Measurements from ENCODE around the gene TAF1A. TPM values are rescaled to one million over a fixed set of nuclear protein-coding genes. Genes with fewer than 3 reads are reported as not detected.

TAF1A gene
- total RNA-seq, 1 experiment from 2014 or later, result 14.8 TPM

GRCh38 chr1:222618001-222618879 is 28.5 kb upstream of the TAF1A start, which contains the start of gene MIA3:
Gene MIA3 (plus strand): TSS chr1:222618097. CDS start chr1:222618111, 14 bp downstream.
- 0 out of 2 replicates have a peak, but pooled peaks cover 6% of the 10 kb centered on the region for H3K4me1 ChIP-seq
- DNase-seq, result peak in 1 of 2 experiments; percentile 81
- no peaks in the 10 kb centered on the region for H3K36me3 ChIP-seq (ENCODE audit: control insufficient read depth, insufficient read depth, low read length)
- ChIA-PET POLR2A (no interaction called here), CTCF (interaction anchor here (2.0 kb wide), 1 partner anchor 16 kb away, joined by 6 read pairs; no protein-coding TSS in a partner anchor)
- no peaks in the 10 kb centered on the region for H3K9me3 ChIP-seq
- no peaks in the 10 kb centered on the region for H3K27me3 ChIP-seq (replicated peaks; ENCODE audit: control insufficient read depth, insufficient read depth, low read length)
- Mint-ChIP-seq H3K9me3 (ENCODE audit: unreplicated experiment) (peaks cover 1% of the 10 kb centered on the region), H3K4me3 (ENCODE audit: unreplicated experiment) (peak within 1 kb of the TSS; percentile 85), H3K27ac (ENCODE audit: unreplicated experiment) (peak within 1 kb of the TSS; percentile 78), H3K36me3 (ENCODE audit: insufficient read depth, unreplicated experiment) (peaks cover 19% of the 10 kb centered on the region), H3K4me1 (ENCODE audit: low read depth, unreplicated experiment) (peaks cover 6% of the 10 kb centered on the region), H3K27me3 (ENCODE audit: insufficient read depth, unreplicated experiment) (peaks cover 10% of the 10 kb centered on the region)
- peak within 1 kb of the TSS; percentile 89 for H3K4me3 ChIP-seq (ENCODE audit: low read depth, low read length)
- intact Hi-C loops (cut with micrococcal nuclease; ENCODE audit: unreplicated experiment), result loop anchor here (2.0 kb wide), 1 partner anchor 27 kb away; no protein-coding TSS in a partner anchor
- no TSS peak for BruUV-seq (replicated peaks)
- no peak for TF ChIP-seq CTCF (IDR thresholded peaks at IDR 0.05; ENCODE audit: insufficient read depth in 1 of 2, low read depth in 1 of 2, low read length in 1 of 2, severe bottlenecking in 1 of 2, unreplicated experiment in 1 of 2)

- no peaks in the 10 kb centered on the region for H3K9me3 ChIP-seq
- 0 out of 2 replicates have a peak, but pooled peaks cover 6% of the 10 kb centered on the region for H3K4me1 ChIP-seq
- Mint-ChIP-seq H3K4me3 (ENCODE audit: unreplicated experiment) (peak overlapping the region; percentile 85), H3K4me1 (ENCODE audit: low read depth, unreplicated experiment) (peaks cover 6% of the 10 kb centered on the region), H3K27ac (ENCODE audit: unreplicated experiment) (peak overlapping the region; percentile 78), H3K36me3 (ENCODE audit: insufficient read depth, unreplicated experiment) (peaks cover 14% of the 10 kb centered on the region), H3K27me3 (ENCODE audit: insufficient read depth, unreplicated experiment) (peaks cover 16% of the 10 kb centered on the region), H3K9me3 (ENCODE audit: unreplicated experiment) (peaks cover 9% of the 10 kb centered on the region)
- intact Hi-C loops (cut with micrococcal nuclease; ENCODE audit: unreplicated experiment), result loop anchor here (1.0 kb wide), 2 partner anchors 28 to 152 kb away; partner anchors contain the start of gene TAF1A
- no peaks in the 10 kb centered on the region for H3K36me3 ChIP-seq (ENCODE audit: control insufficient read depth, insufficient read depth, low read length)
- H3K4me3 ChIP-seq (ENCODE audit: low read depth, low read length), result peak overlapping the region; percentile 44
- H3K27me3 ChIP-seq (replicated peaks; ENCODE audit: control insufficient read depth, insufficient read depth, low read length), result no peaks in the 10 kb centered on the region
- BruUV-seq (replicated peaks), result no TSS peak
- no peak for TF ChIP-seq CTCF (IDR thresholded peaks at IDR 0.05; ENCODE audit: insufficient read depth in 1 of 2, low read depth in 1 of 2, low read length in 1 of 2, severe bottlenecking in 1 of 2, unreplicated experiment in 1 of 2)
- POLR2A ChIA-PET, result interaction anchor here (0.6 kb wide), 1 partner anchor 28 kb away, joined by 3 read pairs; the partner anchor contains the start of gene TAF1A
- DNase-seq, result peak; percentile 90 to 94
- CTCF ChIA-PET, result no interaction called here
These were observed 27.7 kb upstream of the TAF1A start for GRCh38 chr1:222617367-222617951.

GRCh38 chr1:222616525-222616924 is 26.8 kb upstream of the TAF1A start:
- no peaks in the 10 kb centered on the region for H3K36me3 ChIP-seq (ENCODE audit: control insufficient read depth, insufficient read depth, low read length)
- peaks cover 10% of the 10 kb centered on the region for H3K9me3 Mint-ChIP-seq (ENCODE audit: unreplicated experiment)
- 0 out of 2 replicates have a peak, but pooled peaks cover 6% of the 10 kb centered on the region for H3K4me1 ChIP-seq
- no peak for TF ChIP-seq CTCF (IDR thresholded peaks at IDR 0.05; ENCODE audit: insufficient read depth in 1 of 2, low read depth in 1 of 2, low read length in 1 of 2, severe bottlenecking in 1 of 2, unreplicated experiment in 1 of 2)
- H3K27me3 Mint-ChIP-seq (ENCODE audit: insufficient read depth, unreplicated experiment), result peaks cover 16% of the 10 kb centered on the region
- no TSS peak for BruUV-seq (replicated peaks)
- H3K27ac Mint-ChIP-seq (ENCODE audit: unreplicated experiment), result no peak overlapping the region
- no peak overlapping the region for H3K4me3 ChIP-seq (ENCODE audit: low read depth, low read length)
- CTCF ChIA-PET, result no interaction called here
- peaks cover 14% of the 10 kb centered on the region for H3K36me3 Mint-ChIP-seq (ENCODE audit: insufficient read depth, unreplicated experiment)
- POLR2A ChIA-PET, result no interaction called here
- H3K4me1 Mint-ChIP-seq (ENCODE audit: low read depth, unreplicated experiment), result peaks cover 6% of the 10 kb centered on the region
- DNase-seq, result no peak
- intact Hi-C loops (cut with micrococcal nuclease; ENCODE audit: unreplicated experiment), result no loop called here
- H3K27me3 ChIP-seq (replicated peaks; ENCODE audit: control insufficient read depth, insufficient read depth, low read length), result no peaks in the 10 kb centered on the region
- H3K9me3 ChIP-seq, result no peaks in the 10 kb centered on the region
- peak overlapping the region; percentile 85 for H3K4me3 Mint-ChIP-seq (ENCODE audit: unreplicated experiment)
